MM.1S (cell line): ENCODE measurements around the gene DCHS2.

Experiments
- DNase-seq: peaks from one replicate; pipeline ENCODE4 v3.0.0-alpha.2; 2015
- H2AFZ ChIP-seq: fragments of 300-600 bp; sonication (generic); 2 replicates; pipeline ENCODE4 v1.6.0; 2016; ENCODE audit warnings: antibody characterized with exemption, low read length
- H3F3A ChIP-seq: fragments of 300-600 bp; sonication (generic); 2 replicates; pipeline ENCODE4 v1.6.1; 2016; ENCODE audit warnings: mild to moderate bottlenecking, antibody characterized with exemption, low read length, moderate library complexity, mixed read lengths; ENCODE audit not compliant: insufficient read depth
- H3K27ac ChIP-seq: fragments of 300-600 bp; sonication (generic); 2 replicates; pipeline ENCODE4 v1.5.1; 2016; ENCODE audit warnings: mild to moderate bottlenecking, low read length
- H3K27me3 ChIP-seq: fragments of 300-600 bp; sonication (generic); replicated peaks from 2 replicates; pipeline ENCODE4 v1.6.0; 2016; ENCODE audit warnings: low read length; ENCODE audit not compliant: insufficient read depth
- H3K36me3 ChIP-seq: fragments of 300-600 bp; sonication (generic); replicated peaks from 2 replicates; pipeline ENCODE4 v1.6.1; 2016; ENCODE audit warnings: mild to moderate bottlenecking, low read length, mixed read lengths; ENCODE audit not compliant: insufficient read depth
- H3K4me1 ChIP-seq: fragments of 300-600 bp; sonication (generic); 2 replicates; pipeline ENCODE4 v1.6.1; 2016; ENCODE audit warnings: low read length, mixed read lengths
- H3K4me2 ChIP-seq: fragments of 300-600 bp; sonication (generic); 2 replicates; pipeline ENCODE4 v1.6.0; 2016; ENCODE audit warnings: low read depth, low read length
- H3K4me3 ChIP-seq: fragments of 300-600 bp; sonication (generic); 2 replicates; pipeline ENCODE4 v1.5.1; 2016; ENCODE audit warnings: low read length, mixed read lengths
- H3K79me2 ChIP-seq: fragments of 300-600 bp; sonication (generic); 2 replicates; pipeline ENCODE4 v1.6.1; 2016; ENCODE audit warnings: mixed run types, low read length, mixed read lengths
- H3K9ac ChIP-seq: fragments of 300-600 bp; sonication (generic); 2 replicates; pipeline ENCODE4 v1.6.1; 2016; ENCODE audit warnings: low read length, mixed read lengths
- H3K9me2 ChIP-seq: fragments of 300-600 bp; sonication (generic); replicated peaks from 2 replicates; pipeline ENCODE4 v1.6.1; 2016; ENCODE audit warnings: mild to moderate bottlenecking, low read length, mixed read lengths; ENCODE audit not compliant: insufficient read depth
- H3K9me3 ChIP-seq: fragments of 300-600 bp; sonication (generic); replicated peaks from 2 replicates; pipeline ENCODE4 v1.6.1; 2016; ENCODE audit warnings: mild to moderate bottlenecking, low read length, mixed read lengths; ENCODE audit not compliant: insufficient read depth
- H4K20me1 ChIP-seq: fragments of 300-600 bp; sonication (generic); 2 replicates; pipeline ENCODE4 v1.6.1; 2016; ENCODE audit warnings: mild to moderate bottlenecking, low read length, moderate library complexity, mixed read lengths; ENCODE audit not compliant: insufficient read depth
- CTCF ChIP-seq: fragments of 300-600 bp; sonication (generic); IDR thresholded peaks from 2 replicates; pipeline ENCODE4 v1.5.1; 2016; ENCODE audit warnings: antibody characterized with exemption, low read length, mixed read lengths
- EZH2 ChIP-seq: fragments of 300-600 bp; sonication (generic); optimal IDR thresholded peaks from 2 replicates; pipeline ENCODE3; 2017; ENCODE audit warnings: low read depth, mild to moderate bottlenecking, antibody characterized with exemption, low read length, mixed read lengths
- EZH2phosphoT487 ChIP-seq: fragments of 300-600 bp; sonication (generic); IDR thresholded peaks from 2 replicates; pipeline ENCODE4 v1.6.1; 2018; ENCODE audit warnings: antibody characterized with exemption, low read length

The DCHS2 gene

GRCh38 chr4:154399259-154399974, 92.2 kb downstream of the DCHS2 start:
- H3K4me3 ChIP-seq, result no peak overlapping the region
- H3F3A ChIP-seq, result no peaks in the 10 kb centered on the region
- H2AFZ ChIP-seq, result no peak overlapping the region
- no peaks in the 10 kb centered on the region for H4K20me1 ChIP-seq
- no peak for DNase-seq
- no peaks in the 10 kb centered on the region for H3K36me3 ChIP-seq
- no peak overlapping the region for H3K4me2 ChIP-seq
- no peaks in the 10 kb centered on the region for H3K79me2 ChIP-seq
- H3K9me3 ChIP-seq, result no peaks in the 10 kb centered on the region
- no peaks in the 10 kb centered on the region for H3K4me1 ChIP-seq
- H3K27me3 ChIP-seq, result no peaks in the 10 kb centered on the region
- no peaks in the 10 kb centered on the region for H3K9me2 ChIP-seq
- H3K9ac ChIP-seq, result no peak overlapping the region
- TF ChIP-seq EZH2 (no peak), EZH2phosphoT487 (no peak), CTCF (no peak)
- no peak overlapping the region for H3K27ac ChIP-seq

GRCh38 chr4:154390324-154390723, 101.3 kb downstream of the DCHS2 start:
- Histone ChIP-seq H3F3A (no peaks in the 10 kb centered on the region), H3K9me3 (no peaks in the 10 kb centered on the region), H4K20me1 (no peaks in the 10 kb centered on the region), H3K27me3 (no peaks in the 10 kb centered on the region), H3K4me2 (no peak overlapping the region), H3K9me2 (no peaks in the 10 kb centered on the region), H3K36me3 (no peaks in the 10 kb centered on the region), H3K4me1 (no peaks in the 10 kb centered on the region), H3K9ac (no peak overlapping the region), H3K27ac (no peak overlapping the region), H2AFZ (no peak overlapping the region), H3K79me2 (no peaks in the 10 kb centered on the region), H3K4me3 (no peak overlapping the region)
- TF ChIP-seq CTCF (no peak), EZH2phosphoT487 (no peak), EZH2 (no peak)
- DNase-seq, result no peak

GRCh38 chr4:154389148-154389547, 102.5 kb downstream of the DCHS2 start:
- no peaks in the 10 kb centered on the region for H3F3A ChIP-seq
- H3K9me2 ChIP-seq, result no peaks in the 10 kb centered on the region
- no peaks in the 10 kb centered on the region for H3K9me3 ChIP-seq
- no peak overlapping the region for H3K9ac ChIP-seq
- H2AFZ ChIP-seq, result no peak overlapping the region
- H3K4me2 ChIP-seq, result no peak overlapping the region
- no peak overlapping the region for H3K27ac ChIP-seq
- DNase-seq, result no peak
- no peaks in the 10 kb centered on the region for H3K4me1 ChIP-seq
- TF ChIP-seq EZH2phosphoT487 (no peak), CTCF (no peak), EZH2 (no peak)
- H3K79me2 ChIP-seq, result no peaks in the 10 kb centered on the region
- no peaks in the 10 kb centered on the region for H3K27me3 ChIP-seq
- no peaks in the 10 kb centered on the region for H4K20me1 ChIP-seq
- no peaks in the 10 kb centered on the region for H3K36me3 ChIP-seq
- H3K4me3 ChIP-seq, result no peak overlapping the region
